Neural progenitor cell (in vitro differentiated cells): ENCODE measurements around the gene MYO7B. TPM values are rescaled to one million over a fixed set of nuclear protein-coding genes. Genes with fewer than 3 reads are reported as not detected.

Source experiments
- DNase-seq: peaks from one replicate; pipeline ENCODE4 v3.0.0-alpha.2; 2016; ENCODE audit warnings: low spot score
- H2AFZ ChIP-seq: fragments of 200-600 bp; sonication (generic); replicated peaks from 2 replicates; pipeline ENCODE4 v1.6.1; 2016; ENCODE audit warnings: antibody characterized with exemption
- H3F3A ChIP-seq: fragments of 200-600 bp; sonication (generic); 2 replicates; pipeline ENCODE4 v1.6.1; 2016; ENCODE audit warnings: antibody characterized with exemption, low read depth
- H3K27ac ChIP-seq: fragments of 200-600 bp; sonication (generic); 2 replicates; pipeline ENCODE4 v1.5.1; 2016; ENCODE audit warnings: mild to moderate bottlenecking
- H3K27me3 ChIP-seq: fragments of 200-600 bp; sonication (generic); 2 replicates; pipeline ENCODE4 v1.6.1; 2016; ENCODE audit warnings: mild to moderate bottlenecking, moderate library complexity
- H3K36me3 ChIP-seq: fragments of 200-600 bp; sonication (generic); 2 replicates; pipeline ENCODE4 v1.5.1; 2016
- H3K4me1 ChIP-seq: fragments of 200-600 bp; sonication (generic); 2 replicates; pipeline ENCODE4 v1.6.1; 2016; ENCODE audit warnings: mixed run types
- H3K4me2 ChIP-seq: fragments of 200-600 bp; sonication (generic); 2 replicates; pipeline ENCODE4 v1.6.1; 2016
- H3K4me3 ChIP-seq: fragments of 200-600 bp; sonication (generic); 2 replicates; pipeline ENCODE4 v1.5.1; 2016
- H3K79me2 ChIP-seq: fragments of 200-600 bp; sonication (generic); 2 replicates; pipeline ENCODE4 v1.6.1; 2016; ENCODE audit warnings: low read depth
- H3K9ac ChIP-seq: fragments of 200-600 bp; sonication (generic); 2 replicates; pipeline ENCODE4 v1.6.1; 2016
- H3K9me3 ChIP-seq: fragments of 200-600 bp; sonication (generic); 2 replicates; pipeline ENCODE4 v1.5.1; 2016; ENCODE audit warnings: low read depth
- H4K20me1 ChIP-seq: fragments of 200-600 bp; sonication (generic); 2 replicates; pipeline ENCODE4 v1.6.1; 2016; ENCODE audit warnings: low read depth
- H3K27ac Mint-ChIP-seq: 3 replicates; pipeline ENCODE4 v1.8.0; 2021; ENCODE audit warnings: mixed read lengths
- H3K27me3 Mint-ChIP-seq: 2 replicates; pipeline ENCODE4 v1.8.0; 2022; ENCODE audit warnings: low read depth, mild to moderate bottlenecking, inconsistent platforms, moderate library complexity, mixed read lengths; ENCODE audit not compliant: insufficient read depth
- H3K36me3 Mint-ChIP-seq: 3 replicates; pipeline ENCODE4 v1.8.0; 2021; ENCODE audit warnings: mixed read lengths
- H3K4me1 Mint-ChIP-seq: 3 replicates; pipeline ENCODE4 v1.8.0; 2021; ENCODE audit warnings: mixed read lengths
- H3K4me3 Mint-ChIP-seq: 3 replicates; pipeline ENCODE4 v1.8.0; 2021; ENCODE audit warnings: mild to moderate bottlenecking, moderate library complexity, mixed read lengths
- H3K9me3 Mint-ChIP-seq: 3 replicates; pipeline ENCODE4 v1.8.0; 2020; ENCODE audit warnings: mixed read lengths
- EZH2 ChIP-seq: fragments of 200-600 bp; sonication (generic); IDR thresholded peaks from 2 replicates; pipeline ENCODE4 v1.6.1; 2017; ENCODE audit warnings: antibody characterized with exemption, mild to moderate bottlenecking, moderate library complexity
- EZH2phosphoT487 ChIP-seq: fragments of 200-600 bp; sonication (generic); IDR thresholded peaks from 2 replicates; pipeline ENCODE4 v1.6.1; 2017; ENCODE audit warnings: antibody characterized with exemption
- total RNA-seq: library from RNA; depleted of rRNA; stranded (reverse); fragments of >200 nt; gene quantifications from 2 replicates; pipeline ENCODE4 v1.2.3, GENCODE V29; 2015; ENCODE audit warnings: low replicate concordance
- TF ChIP-seq, protein P1 (sequence below): fragments of 200-600 bp; sonication (generic); IDR thresholded peaks from 2 replicates; pipeline ENCODE4 v1.5.1; 2017; ENCODE audit warnings: antibody characterized with exemption, mild to moderate bottlenecking

Gene MYO7B
- total RNA-seq, 1 donor from 2014 or later, result not detected

DNA sequence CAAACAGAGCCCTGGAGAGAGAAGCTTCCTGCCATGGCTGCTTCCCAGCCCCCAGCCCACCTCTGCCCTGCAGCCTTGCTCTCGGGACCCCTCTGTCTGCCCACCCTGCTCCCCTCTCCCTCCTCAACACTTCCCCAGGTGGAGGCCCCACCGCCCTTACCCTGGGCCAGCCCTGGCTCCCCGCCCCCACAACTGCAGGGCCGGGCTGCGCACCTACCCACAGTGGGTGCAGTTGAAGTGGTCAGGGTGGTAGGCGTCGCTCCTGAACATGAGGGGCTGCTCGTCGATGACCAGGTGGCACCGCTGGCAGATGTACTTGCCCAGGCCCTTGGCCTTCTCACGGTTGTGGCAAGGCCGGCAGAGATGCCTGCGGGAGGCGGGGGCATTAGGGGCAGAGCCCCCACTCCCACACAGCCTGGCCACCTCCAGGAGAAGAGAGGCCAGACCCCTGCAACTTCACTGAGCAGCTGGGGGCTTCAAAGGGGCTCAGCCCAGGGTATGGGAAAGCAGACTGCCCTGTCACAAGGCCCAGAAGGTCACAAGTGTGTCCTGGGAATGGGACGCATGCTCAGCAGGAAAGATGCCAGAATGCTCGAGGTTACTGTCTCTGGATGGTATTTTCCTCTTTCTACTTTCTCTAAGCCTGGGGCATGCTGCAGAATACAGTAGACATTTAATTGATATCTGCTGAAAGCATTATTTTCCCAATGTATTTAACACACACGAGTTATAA lies 107.4 kb downstream of the MYO7B start:
- H3F3A ChIP-seq, result no peaks in the 10 kb centered on the region
- H3K9me3 Mint-ChIP-seq, result no peaks in the 10 kb centered on the region
- no peaks in the 10 kb centered on the region for H3K36me3 Mint-ChIP-seq
- H3K4me3 Mint-ChIP-seq, result no peak overlapping the region
- no peaks in the 10 kb centered on the region for H3K27me3 ChIP-seq
- no peaks in the 10 kb centered on the region for H3K79me2 ChIP-seq
- H3K4me1 ChIP-seq, result peaks cover 12% of the 10 kb centered on the region
- TF ChIP-seq, protein P1, sequence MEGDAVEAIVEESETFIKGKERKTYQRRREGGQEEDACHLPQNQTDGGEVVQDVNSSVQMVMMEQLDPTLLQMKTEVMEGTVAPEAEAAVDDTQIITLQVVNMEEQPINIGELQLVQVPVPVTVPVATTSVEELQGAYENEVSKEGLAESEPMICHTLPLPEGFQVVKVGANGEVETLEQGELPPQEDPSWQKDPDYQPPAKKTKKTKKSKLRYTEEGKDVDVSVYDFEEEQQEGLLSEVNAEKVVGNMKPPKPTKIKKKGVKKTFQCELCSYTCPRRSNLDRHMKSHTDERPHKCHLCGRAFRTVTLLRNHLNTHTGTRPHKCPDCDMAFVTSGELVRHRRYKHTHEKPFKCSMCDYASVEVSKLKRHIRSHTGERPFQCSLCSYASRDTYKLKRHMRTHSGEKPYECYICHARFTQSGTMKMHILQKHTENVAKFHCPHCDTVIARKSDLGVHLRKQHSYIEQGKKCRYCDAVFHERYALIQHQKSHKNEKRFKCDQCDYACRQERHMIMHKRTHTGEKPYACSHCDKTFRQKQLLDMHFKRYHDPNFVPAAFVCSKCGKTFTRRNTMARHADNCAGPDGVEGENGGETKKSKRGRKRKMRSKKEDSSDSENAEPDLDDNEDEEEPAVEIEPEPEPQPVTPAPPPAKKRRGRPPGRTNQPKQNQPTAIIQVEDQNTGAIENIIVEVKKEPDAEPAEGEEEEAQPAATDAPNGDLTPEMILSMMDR, result no peak
- TF ChIP-seq EZH2, result no peak
- TF ChIP-seq EZH2phosphoT487, result no peak
- no peak overlapping the region for H2AFZ ChIP-seq
- peak overlapping the region; percentile 53 for H3K27ac Mint-ChIP-seq
- H4K20me1 ChIP-seq, result no peaks in the 10 kb centered on the region
- no peaks in the 10 kb centered on the region for H3K9me3 ChIP-seq
- no peak overlapping the region for H3K27ac ChIP-seq
- no peak overlapping the region for H3K9ac ChIP-seq
- peaks cover 11% of the 10 kb centered on the region for H3K27me3 Mint-ChIP-seq
- no peak overlapping the region for H3K4me3 ChIP-seq
- DNase-seq, result no peak
- H3K4me1 Mint-ChIP-seq, result peaks cover 37% of the 10 kb centered on the region
- H3K4me2 ChIP-seq, result no peak overlapping the region
- no peaks in the 10 kb centered on the region for H3K36me3 ChIP-seq

DNA sequence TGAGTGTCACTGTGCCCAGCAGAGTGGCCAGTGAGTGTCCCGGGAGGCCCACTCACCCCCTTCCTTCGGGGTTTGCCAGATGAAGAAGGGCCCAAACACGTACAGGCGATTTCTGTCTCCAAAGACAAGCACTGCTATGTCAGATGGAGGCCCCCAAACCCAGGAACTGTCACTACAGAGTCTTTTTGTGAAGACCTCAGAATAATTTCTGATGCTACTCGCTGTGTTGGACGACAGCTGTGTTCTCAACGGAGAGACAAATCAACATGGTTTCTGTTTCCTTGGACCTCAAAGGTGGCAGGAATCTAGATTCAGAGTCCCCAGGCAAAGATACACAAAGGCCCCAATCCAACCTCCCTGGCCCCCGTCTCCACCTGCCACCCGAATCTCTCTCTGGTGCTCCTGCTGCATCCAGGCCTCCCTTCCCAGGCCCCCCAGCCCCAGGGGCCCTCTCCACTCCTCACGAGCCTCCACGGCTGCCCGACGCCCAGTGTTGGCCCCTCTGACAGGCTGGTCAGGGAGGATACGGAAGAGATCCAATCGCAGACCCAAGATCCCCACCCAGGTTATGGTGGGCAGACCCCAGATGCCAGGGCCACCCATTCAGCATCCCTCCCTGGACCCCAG lies 108.1 kb downstream of the MYO7B start:
- H3K36me3 ChIP-seq, result no peaks in the 10 kb centered on the region
- H3K27me3 ChIP-seq, result no peaks in the 10 kb centered on the region
- no peak overlapping the region for H3K27ac ChIP-seq
- H2AFZ ChIP-seq, result no peak overlapping the region
- H3K79me2 ChIP-seq, result no peaks in the 10 kb centered on the region
- Mint-ChIP-seq H3K27ac (peak overlapping the region; percentile 53), H3K36me3 (no peaks in the 10 kb centered on the region), H3K4me3 (no peak overlapping the region), H3K9me3 (no peaks in the 10 kb centered on the region), H3K27me3 (peaks cover 12% of the 10 kb centered on the region), H3K4me1 (peaks cover 38% of the 10 kb centered on the region)
- no peak overlapping the region for H3K4me2 ChIP-seq
- H3K4me3 ChIP-seq, result no peak overlapping the region
- H4K20me1 ChIP-seq, result no peaks in the 10 kb centered on the region
- no peaks in the 10 kb centered on the region for H3F3A ChIP-seq
- H3K4me1 ChIP-seq, result peaks cover 8% of the 10 kb centered on the region
- no peak for DNase-seq
- H3K9ac ChIP-seq, result no peak overlapping the region
- TF ChIP-seq, protein P1, result no peak
- TF ChIP-seq EZH2, result no peak
- no peaks in the 10 kb centered on the region for H3K9me3 ChIP-seq

DNA sequence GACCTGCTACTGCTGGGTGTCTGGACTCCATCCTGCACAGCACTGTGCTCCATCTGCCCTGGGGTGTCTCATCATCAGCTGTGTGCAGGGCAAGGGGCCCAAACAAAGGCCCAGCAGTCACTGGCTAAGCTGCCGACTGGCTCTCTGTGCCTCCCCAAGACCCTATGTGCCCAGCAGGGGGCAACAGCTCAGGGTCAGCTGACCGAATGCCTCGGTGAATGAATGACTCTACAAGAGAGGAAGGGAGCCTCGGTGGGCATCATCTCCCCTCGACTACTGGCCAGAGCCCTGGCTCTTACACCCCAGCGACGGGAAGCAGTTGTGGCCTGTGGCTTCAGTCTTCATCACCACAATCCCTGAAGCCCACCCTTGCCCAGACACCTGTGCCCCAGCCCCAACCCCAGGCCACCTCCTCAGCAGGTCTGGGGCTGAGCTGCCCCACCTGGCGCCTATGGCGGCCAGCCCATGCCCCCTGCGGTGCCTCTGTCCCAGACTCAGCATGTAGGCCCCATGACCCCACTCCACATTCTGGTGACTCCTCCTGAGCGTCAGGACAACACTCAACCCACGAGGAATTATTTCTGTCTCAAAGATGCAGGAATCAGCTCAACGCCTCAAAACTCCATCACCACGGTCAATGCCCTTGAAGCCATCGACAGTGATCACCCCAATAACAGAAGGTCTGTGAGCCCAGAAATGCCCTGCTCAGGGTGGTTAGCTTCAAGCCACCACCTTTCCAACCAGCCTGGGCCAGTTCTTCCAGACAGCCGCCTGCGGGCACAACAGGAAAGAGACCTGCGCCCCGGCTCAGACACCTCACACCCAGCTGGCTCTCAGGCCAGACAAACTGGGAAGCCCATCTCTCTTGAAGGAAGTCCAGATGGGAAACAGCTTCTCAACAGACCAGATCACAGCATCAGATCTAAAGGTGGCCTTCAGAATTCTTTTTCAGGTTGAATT lies 108.9 kb downstream of the MYO7B start:
- Histone ChIP-seq H3K9me3 (no peaks in the 10 kb centered on the region), H3F3A (no peaks in the 10 kb centered on the region), H3K79me2 (no peaks in the 10 kb centered on the region), H4K20me1 (no peaks in the 10 kb centered on the region), H3K4me1 (peaks cover 8% of the 10 kb centered on the region), H2AFZ (no peak overlapping the region), H3K4me3 (no peak overlapping the region), H3K27ac (no peak overlapping the region), H3K4me2 (no peak overlapping the region), H3K9ac (no peak overlapping the region), H3K27me3 (no peaks in the 10 kb centered on the region), H3K36me3 (no peaks in the 10 kb centered on the region)
- Mint-ChIP-seq H3K27ac (peak overlapping the region; percentile 83), H3K36me3 (no peaks in the 10 kb centered on the region), H3K27me3 (peaks cover 9% of the 10 kb centered on the region), H3K4me3 (peak overlapping the region; percentile 23), H3K4me1 (peaks cover 38% of the 10 kb centered on the region), H3K9me3 (no peaks in the 10 kb centered on the region)
- no peak for TF ChIP-seq EZH2phosphoT487
- TF ChIP-seq, protein P1, result peak; percentile 8
- no peak for TF ChIP-seq EZH2
- DNase-seq, result peak; percentile 38
